Spleen (tissue), 11 donors: ENCODE measurements around the gene WDFY4. TPM values are rescaled to one million over a fixed set of nuclear protein-coding genes. Genes with fewer than 3 reads are reported as not detected.

Experiments
- DNase-seq: peaks from one replicate; pipeline ENCODE4 v3.0.0-alpha.2; 2020
- H3K27ac ChIP-seq, 8 donors: fragments of 200-600 bp; sonication (generic) in 7 of 8; 1 replicate in 4 of 8; 2 replicates in 4 of 8; pipeline versions ENCODE4 v1.5.0 to v1.8.0; 2016 to 2021; ENCODE audit warnings: inconsistent platforms in 4 of 8, mild to moderate bottlenecking in 4 of 8, moderate library complexity in 1 of 8
- H3K27me3 ChIP-seq, 7 donors: fragments of 200-600 bp; sonication (generic) in 6 of 7; replicated peaks in 1 of 7; 1 replicate in 4 of 7; 2 replicates in 3 of 7; pipeline versions ENCODE4 v1.5.0 to v1.8.0; 2016 to 2021; ENCODE audit warnings: inconsistent platforms in 3 of 7, mild to moderate bottlenecking in 1 of 7
- H3K36me3 ChIP-seq, 6 donors: fragments of 200-600 bp; sonication (generic) in 5 of 6; 1 replicate in 4 of 6; 2 replicates in 2 of 6; pipeline versions ENCODE4 v1.5.0 to v1.8.0; 2016 to 2021; ENCODE audit warnings: inconsistent platforms in 2 of 6
- H3K4me1 ChIP-seq, 6 donors: fragments of 200-600 bp; sonication (generic) in 5 of 6; 1 replicate in 3 of 6; 2 replicates in 3 of 6; pipeline versions ENCODE4 v1.5.0 to v1.8.0; 2016 to 2021; ENCODE audit warnings: inconsistent platforms in 3 of 6
- H3K4me3 ChIP-seq, 8 donors: fragments of 200-600 bp; sonication (generic) in 7 of 8; 1 replicate in 4 of 8; 2 replicates in 4 of 8; pipeline versions ENCODE4 v1.5.0 to v1.8.0; 2016 to 2021; ENCODE audit warnings: inconsistent platforms in 4 of 8, mild to moderate bottlenecking in 4 of 8, moderate library complexity in 2 of 8
- H3K9me3 ChIP-seq, 8 donors: fragments of 200-600 bp; sonication (generic) in 7 of 8; 1 replicate in 4 of 8; 2 replicates in 4 of 8; pipeline versions ENCODE4 v1.5.0 to v1.8.0; 2016 to 2021; ENCODE audit warnings: inconsistent platforms in 4 of 8
- CTCF ChIP-seq, 11 experiments: fragments of 200-600 bp in 7 of 11; fragments of 450-650 bp in 4 of 11; sonication (generic) in 4 of 11; IDR thresholded peaks in 8 of 11; conservative IDR thresholded peaks in 3 of 11; 1 replicate in 7 of 11; 2 replicates in 4 of 11; pipeline versions ENCODE4 v1.4.0 to v1.8.0; 2016 to 2021; ENCODE audit warnings: antibody characterized with exemption in 11 of 11, inconsistent platforms in 4 of 11, mild to moderate bottlenecking in 1 of 11
- POLR2A ChIP-seq, 3 donors: fragments of 450-650 bp; IDR thresholded peaks; one replicate each; pipeline ENCODE4 v1.5.1; 2017; ENCODE audit warnings: antibody characterized with exemption in 3 of 3, mild to moderate bottlenecking in 1 of 3
- POLR2AphosphoS5 ChIP-seq, 3 donors: sonication (generic); formaldehyde crosslinking; IDR thresholded peaks; one replicate each; pipeline ENCODE4 v1.5.1; 2017; ENCODE audit warnings: antibody characterized with exemption in 3 of 3
- WGBS, 5 donors: extraction: QIAGEN DNeasy Blood & Tissue Kit in 3 of 5; methylation state at CpG; one replicate each; pipeline versions ENCODE4 v1.1.5 to v1.1.7; 2013 to 2018; 5-methylcytosine and 5-hydroxymethylcytosine counted together
- intact Hi-C: fragments of 100-400 bp; cut with DNase I; formaldehyde crosslinking; loops from one replicate; pipeline ENCODE4 v1.15.0; 2023; ENCODE audit warnings: low total_unique reads
- polyA plus RNA-seq, 3 donors: library from polyadenylated mRNA; stranded (reverse); fragments of 200-250 nt; gene quantifications; one replicate each; pipeline ENCODE4 v1.2.1, GENCODE V29; 2013
- total RNA-seq, 7 donors: library from RNA; depleted of rRNA in 3 of 7; stranded (reverse); fragments of >200 nt in 3 of 7; fragmentation: NEBNext Ultra II Directional in 4 of 7; extraction: Animal tissue kit (Norgen Biotek cat#: 25700) in 4 of 7; gene quantifications; one replicate each; pipeline versions ENCODE4 v1.1.0 to v1.2.1, GENCODE V29; 2016 to 2021
- donor health status: healthy with polysubstance abuse.
- donor health status: DM: no; HTN: no; CAD: no; lungs with moderate emphysema.
- donor health status: DM: no; HTN: no; CAD: no.
- donor health status: Bipolar disorder and iron deficiency.
- donor health status: healthy.
- donor health status: DM: no; HTN: no; CAD: no.
- donor health status: DM: yes; HTN: yes; CAD: no.

Gene WDFY4
- total and polyA plus RNA-seq, 10 donors = 31.7 to 120 (median 88.9) TPM

DNA sequence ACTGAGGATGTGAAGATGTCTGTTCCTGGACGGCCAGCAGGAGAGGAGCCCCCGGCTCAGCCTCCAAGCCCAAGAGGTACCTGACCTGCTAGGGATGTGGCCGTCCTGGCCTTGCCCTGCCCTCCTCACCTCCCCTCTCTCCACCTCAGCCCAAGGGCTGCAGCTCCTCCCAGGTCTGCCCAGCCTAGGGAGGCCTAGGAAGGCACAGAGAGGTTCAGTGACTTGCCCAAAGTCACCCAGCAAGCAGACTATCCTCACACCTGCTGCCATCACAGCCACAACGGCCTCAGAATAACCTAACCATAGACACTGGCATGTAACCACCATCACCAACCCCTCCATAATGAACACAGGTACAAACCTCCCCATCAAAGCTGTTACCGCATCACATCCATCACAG lies 293.6 kb downstream of the WDFY4 start:
- no peaks in the 10 kb centered on the region for H3K27me3 ChIP-seq
- peaks cover 0 to 98% (median 28%) of the 10 kb centered on the region in 6 donors for H3K36me3 ChIP-seq
- no peak overlapping the region for H3K27ac ChIP-seq
- TF ChIP-seq POLR2A (IDR thresholded peaks at IDR 0.05) = no peak
- TF ChIP-seq POLR2AphosphoS5 (IDR thresholded peaks at IDR 0.05) = no peak
- no peak for TF ChIP-seq CTCF (IDR thresholded peaks at IDR 0.05 in 8 of 11, conservative IDR thresholded peaks at IDR 0.05 in 3 of 11)
- peaks cover 0 to 8% (median 7%) of the 10 kb centered on the region in 6 donors for H3K4me1 ChIP-seq
- 74 to 97% (median 86%) methylated on average over 4 to 5 of the region's 5 CpGs for WGBS, 5 donors
- H3K9me3 ChIP-seq = no peaks in the 10 kb centered on the region
- intact Hi-C loops = loop anchor here (10.0 kb wide), 1 partner anchor 314 kb away; no protein-coding TSS in a partner anchor
- no peak for DNase-seq
- H3K4me3 ChIP-seq = no peak overlapping the region

GRCh38 chr10:48981310-48981907 lies 296.7 kb downstream of the WDFY4 start:
- Histone ChIP-seq H3K27me3 (no peaks in the 10 kb centered on the region), H3K4me1 (peaks cover 0 to 8% (median 7%) of the 10 kb centered on the region in 6 donors), H3K4me3 (no peak overlapping the region), H3K36me3 (peaks cover 0 to 87% (median 18%) of the 10 kb centered on the region in 6 donors), H3K27ac (no peak overlapping the region), H3K9me3 (no peaks in the 10 kb centered on the region)
- intact Hi-C loops = loop anchor here (5.0 kb wide), 2 partner anchors 181 to 536 kb away; no protein-coding TSS in a partner anchor
- DNase-seq = peak; percentile 85
- TF ChIP-seq POLR2AphosphoS5 (IDR thresholded peaks at IDR 0.05) (peak in 1 of 3 donors; percentile 41), CTCF (IDR thresholded peaks at IDR 0.05 in 8 of 11, conservative IDR thresholded peaks at IDR 0.05 in 3 of 11) (peak; percentile 41 to 82 (median 73)), POLR2A (IDR thresholded peaks at IDR 0.05) (no peak)
- WGBS, 5 donors = 42 to 52% (median 44%) methylated on average over 11 to 12 of the region's 12 CpGs

GRCh38 chr10:48982584-48982983 lies 297.9 kb downstream of the WDFY4 start:
- intact Hi-C loops = loop anchor here (5.0 kb wide), 2 partner anchors 180 to 535 kb away; no protein-coding TSS in a partner anchor
- Histone ChIP-seq H3K27me3 (no peaks in the 10 kb centered on the region), H3K36me3 (peaks cover 0 to 75% (median 16%) of the 10 kb centered on the region in 6 donors), H3K9me3 (no peaks in the 10 kb centered on the region), H3K4me1 (peaks cover 0 to 8% (median 7%) of the 10 kb centered on the region in 6 donors), H3K27ac (no peak overlapping the region), H3K4me3 (no peak overlapping the region)
- 91 to 97% (median 95%) methylated on average over 5 of the region's 5 CpGs for WGBS, 5 donors
- TF ChIP-seq CTCF (IDR thresholded peaks at IDR 0.05 in 8 of 11, conservative IDR thresholded peaks at IDR 0.05 in 3 of 11) (no peak), POLR2AphosphoS5 (IDR thresholded peaks at IDR 0.05) (no peak), POLR2A (IDR thresholded peaks at IDR 0.05) (no peak)
- no peak for DNase-seq

DNA sequence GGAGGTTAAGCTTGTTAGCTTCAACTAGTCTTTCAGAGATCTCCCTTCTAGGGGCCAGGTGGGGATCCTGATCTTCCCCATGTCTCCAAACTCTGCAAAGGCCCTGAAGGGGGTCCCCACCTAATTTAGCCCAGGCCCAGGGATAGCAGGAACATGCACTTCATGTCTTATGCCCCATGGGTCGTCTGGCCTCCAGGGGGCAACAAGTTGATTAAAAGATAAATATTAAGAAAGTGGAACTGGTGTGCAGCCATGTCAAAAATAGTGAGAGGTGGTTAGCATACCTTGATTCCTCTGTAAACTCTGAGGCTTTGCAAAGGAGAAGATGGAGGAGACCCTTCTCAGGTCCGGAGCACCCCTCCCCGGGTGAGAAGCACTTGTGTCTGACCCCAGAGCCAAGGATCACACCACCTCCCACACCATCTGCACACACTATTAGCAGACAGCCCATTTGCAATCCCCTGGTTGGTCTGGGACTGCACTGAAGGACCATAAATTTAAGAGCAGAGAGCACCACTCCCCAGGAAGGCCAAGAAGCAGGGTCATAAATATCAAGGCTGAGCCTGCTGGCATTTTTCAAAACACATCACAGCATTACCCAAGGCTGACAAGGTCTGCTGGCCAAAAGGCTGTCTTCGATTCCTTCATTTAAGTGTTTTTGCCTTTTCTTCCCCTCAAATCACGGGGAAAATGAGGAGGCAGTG lies 299.1 kb downstream of the WDFY4 start:
- TF ChIP-seq CTCF (IDR thresholded peaks at IDR 0.05 in 8 of 11, conservative IDR thresholded peaks at IDR 0.05 in 3 of 11) (no peak), POLR2AphosphoS5 (IDR thresholded peaks at IDR 0.05) (no peak), POLR2A (IDR thresholded peaks at IDR 0.05) (no peak)
- 64 to 80% (median 74%) methylated on average over 5 of the region's 5 CpGs for WGBS, 5 donors
- DNase-seq = no peak
- intact Hi-C loops = loop anchor here (5.0 kb wide), 2 partner anchors 179 to 534 kb away; no protein-coding TSS in a partner anchor
- H3K4me3 ChIP-seq = no peak overlapping the region
- no peaks in the 10 kb centered on the region for H3K27me3 ChIP-seq
- peaks cover 0 to 63% (median 16%) of the 10 kb centered on the region in 6 donors for H3K36me3 ChIP-seq
- no peaks in the 10 kb centered on the region for H3K9me3 ChIP-seq
- H3K27ac ChIP-seq = no peak overlapping the region
- peaks cover 0 to 8% (median 7%) of the 10 kb centered on the region in 6 donors for H3K4me1 ChIP-seq
